Measurements from ENCODE around the gene RWDD1.

DNA sequence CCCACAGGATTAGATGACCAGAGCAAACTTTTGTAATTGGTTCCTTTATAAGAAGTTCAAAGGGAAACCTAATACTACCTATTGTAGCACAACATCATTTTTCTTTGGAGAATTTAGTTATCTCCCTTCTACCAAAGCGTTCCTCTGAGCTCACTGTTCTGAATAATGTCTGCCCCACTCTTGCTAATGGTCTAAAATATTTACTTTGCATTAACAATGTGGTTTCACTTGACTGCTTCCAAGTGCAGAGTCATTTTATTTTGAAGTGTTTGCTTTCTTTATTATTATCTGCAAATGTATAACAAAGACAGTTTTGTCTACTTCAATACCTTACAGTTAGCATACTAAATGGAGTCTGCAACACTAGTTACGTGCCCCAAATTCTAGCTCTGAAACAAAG lies 40.9 kb upstream of the RWDD1 start:
- TF ChIP-seq, protein P1, sequence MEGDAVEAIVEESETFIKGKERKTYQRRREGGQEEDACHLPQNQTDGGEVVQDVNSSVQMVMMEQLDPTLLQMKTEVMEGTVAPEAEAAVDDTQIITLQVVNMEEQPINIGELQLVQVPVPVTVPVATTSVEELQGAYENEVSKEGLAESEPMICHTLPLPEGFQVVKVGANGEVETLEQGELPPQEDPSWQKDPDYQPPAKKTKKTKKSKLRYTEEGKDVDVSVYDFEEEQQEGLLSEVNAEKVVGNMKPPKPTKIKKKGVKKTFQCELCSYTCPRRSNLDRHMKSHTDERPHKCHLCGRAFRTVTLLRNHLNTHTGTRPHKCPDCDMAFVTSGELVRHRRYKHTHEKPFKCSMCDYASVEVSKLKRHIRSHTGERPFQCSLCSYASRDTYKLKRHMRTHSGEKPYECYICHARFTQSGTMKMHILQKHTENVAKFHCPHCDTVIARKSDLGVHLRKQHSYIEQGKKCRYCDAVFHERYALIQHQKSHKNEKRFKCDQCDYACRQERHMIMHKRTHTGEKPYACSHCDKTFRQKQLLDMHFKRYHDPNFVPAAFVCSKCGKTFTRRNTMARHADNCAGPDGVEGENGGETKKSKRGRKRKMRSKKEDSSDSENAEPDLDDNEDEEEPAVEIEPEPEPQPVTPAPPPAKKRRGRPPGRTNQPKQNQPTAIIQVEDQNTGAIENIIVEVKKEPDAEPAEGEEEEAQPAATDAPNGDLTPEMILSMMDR (conservative IDR thresholded peaks at IDR 0.05): no peak
- no peak for TF ChIP-seq EZH2 (IDR thresholded peaks at IDR 0.05; ENCODE audit: low read depth)
